ENCODE measurements around the gene METTL5.

DNA sequence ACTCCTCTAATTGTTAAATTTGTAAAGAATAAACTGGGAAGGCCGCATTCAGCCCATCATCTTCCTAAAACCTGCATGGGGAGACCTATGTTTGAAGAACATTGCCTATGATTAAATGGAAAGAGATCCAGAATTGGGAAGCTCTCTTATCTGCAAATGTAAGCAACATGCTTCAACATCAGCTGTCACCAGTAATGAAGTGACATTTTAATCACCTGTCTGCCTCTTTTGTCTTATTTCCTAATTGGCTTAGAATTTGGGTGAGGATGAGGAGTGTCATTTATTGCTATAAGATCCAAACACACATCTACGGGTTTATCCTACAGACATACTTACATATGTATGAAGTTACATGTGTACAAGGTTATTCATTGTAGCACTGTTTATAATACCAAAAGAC, 52.1 kb downstream of the METTL5 start:
- TF ChIP-seq, protein P1, sequence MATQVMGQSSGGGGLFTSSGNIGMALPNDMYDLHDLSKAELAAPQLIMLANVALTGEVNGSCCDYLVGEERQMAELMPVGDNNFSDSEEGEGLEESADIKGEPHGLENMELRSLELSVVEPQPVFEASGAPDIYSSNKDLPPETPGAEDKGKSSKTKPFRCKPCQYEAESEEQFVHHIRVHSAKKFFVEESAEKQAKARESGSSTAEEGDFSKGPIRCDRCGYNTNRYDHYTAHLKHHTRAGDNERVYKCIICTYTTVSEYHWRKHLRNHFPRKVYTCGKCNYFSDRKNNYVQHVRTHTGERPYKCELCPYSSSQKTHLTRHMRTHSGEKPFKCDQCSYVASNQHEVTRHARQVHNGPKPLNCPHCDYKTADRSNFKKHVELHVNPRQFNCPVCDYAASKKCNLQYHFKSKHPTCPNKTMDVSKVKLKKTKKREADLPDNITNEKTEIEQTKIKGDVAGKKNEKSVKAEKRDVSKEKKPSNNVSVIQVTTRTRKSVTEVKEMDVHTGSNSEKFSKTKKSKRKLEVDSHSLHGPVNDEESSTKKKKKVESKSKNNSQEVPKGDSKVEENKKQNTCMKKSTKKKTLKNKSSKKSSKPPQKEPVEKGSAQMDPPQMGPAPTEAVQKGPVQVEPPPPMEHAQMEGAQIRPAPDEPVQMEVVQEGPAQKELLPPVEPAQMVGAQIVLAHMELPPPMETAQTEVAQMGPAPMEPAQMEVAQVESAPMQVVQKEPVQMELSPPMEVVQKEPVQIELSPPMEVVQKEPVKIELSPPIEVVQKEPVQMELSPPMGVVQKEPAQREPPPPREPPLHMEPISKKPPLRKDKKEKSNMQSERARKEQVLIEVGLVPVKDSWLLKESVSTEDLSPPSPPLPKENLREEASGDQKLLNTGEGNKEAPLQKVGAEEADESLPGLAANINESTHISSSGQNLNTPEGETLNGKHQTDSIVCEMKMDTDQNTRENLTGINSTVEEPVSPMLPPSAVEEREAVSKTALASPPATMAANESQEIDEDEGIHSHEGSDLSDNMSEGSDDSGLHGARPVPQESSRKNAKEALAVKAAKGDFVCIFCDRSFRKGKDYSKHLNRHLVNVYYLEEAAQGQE (IDR thresholded peaks at IDR 0.05; ENCODE audit: insufficient replicate concordance, low read depth): no peak
- TF ChIP-seq, protein P2, sequence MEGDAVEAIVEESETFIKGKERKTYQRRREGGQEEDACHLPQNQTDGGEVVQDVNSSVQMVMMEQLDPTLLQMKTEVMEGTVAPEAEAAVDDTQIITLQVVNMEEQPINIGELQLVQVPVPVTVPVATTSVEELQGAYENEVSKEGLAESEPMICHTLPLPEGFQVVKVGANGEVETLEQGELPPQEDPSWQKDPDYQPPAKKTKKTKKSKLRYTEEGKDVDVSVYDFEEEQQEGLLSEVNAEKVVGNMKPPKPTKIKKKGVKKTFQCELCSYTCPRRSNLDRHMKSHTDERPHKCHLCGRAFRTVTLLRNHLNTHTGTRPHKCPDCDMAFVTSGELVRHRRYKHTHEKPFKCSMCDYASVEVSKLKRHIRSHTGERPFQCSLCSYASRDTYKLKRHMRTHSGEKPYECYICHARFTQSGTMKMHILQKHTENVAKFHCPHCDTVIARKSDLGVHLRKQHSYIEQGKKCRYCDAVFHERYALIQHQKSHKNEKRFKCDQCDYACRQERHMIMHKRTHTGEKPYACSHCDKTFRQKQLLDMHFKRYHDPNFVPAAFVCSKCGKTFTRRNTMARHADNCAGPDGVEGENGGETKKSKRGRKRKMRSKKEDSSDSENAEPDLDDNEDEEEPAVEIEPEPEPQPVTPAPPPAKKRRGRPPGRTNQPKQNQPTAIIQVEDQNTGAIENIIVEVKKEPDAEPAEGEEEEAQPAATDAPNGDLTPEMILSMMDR (IDR thresholded peaks at IDR 0.05; ENCODE audit: insufficient read depth, low read length): no peak
- TF ChIP-seq POLR2AphosphoS5 (IDR thresholded peaks at IDR 0.05; ENCODE audit: low read depth): no peak

Measured in HL-60 (cell line).